Measurements from ENCODE around the gene NUMB. TPM values are rescaled to one million over a fixed set of nuclear protein-coding genes. Genes with fewer than 3 reads are reported as not detected.
A peak's percentile ranks its signal among the peaks of the same experiment; 100 is the strongest.
"Not testable (repeated sequence)": the region's sequence is repeated elsewhere in the genome, so short reads cannot be mapped to it uniquely, and the experiment has no call there.

NUMB gene
- total and polyA plus RNA-seq, 2 experiments from 2014 or later = 64.8 to 142 TPM

GRCh38 chr14:73392329-73393257 lies 65.8 kb downstream of the NUMB start:
- H3K4me2 ChIP-seq (ENCODE audit: unreplicated experiment) = no peak overlapping the region
- no peak overlapping the region for H3K4me3 ChIP-seq
- H3K36me3 ChIP-seq (ENCODE audit: low read depth) = peaks cover 21% of the 10 kb centered on the region; the same call in 1 of the 2 replicates
- peaks cover 4% of the 10 kb centered on the region; the same call in 1 of the 2 replicates for H4K20me1 ChIP-seq (ENCODE audit: insufficient read depth)
- H3K9me3 ChIP-seq (ENCODE audit: low read depth) = no peaks in the 10 kb centered on the region
- H2AFZ ChIP-seq = no peak overlapping the region
- peaks cover 20% of the 10 kb centered on the region for H3F3A ChIP-seq (ENCODE audit: insufficient read depth)
- TF ChIP-seq EZH2 (IDR thresholded peaks at IDR 0.05; ENCODE audit: insufficient read depth, poor library complexity, severe bottlenecking) (no peak), EZH2phosphoT487 (IDR thresholded peaks at IDR 0.05; ENCODE audit: insufficient read depth, low read depth) (no peak)
- WGBS, 2 experiments (ENCODE audit: low coverage in 1 of 2, low lambda C conversion rate in 2 of 2, missing lambda C conversion rate in 2 of 2) = 97 to 98% methylated on average over 4 of the region's 4 CpGs
- H3K9ac ChIP-seq = no peak overlapping the region
- no peak overlapping the region for H3K27ac ChIP-seq
- DNase-seq = peak; percentile 10
- in situ Hi-C loops (cut with MboI) = no loop called here
- peaks cover 100% of the 10 kb centered on the region for H3K79me2 ChIP-seq (ENCODE audit: insufficient read depth)
- no peaks in the 10 kb centered on the region for H3K4me1 ChIP-seq (ENCODE audit: insufficient read depth)
- no peaks in the 10 kb centered on the region; the same call in 1 of the 2 replicates for H3K9me2 ChIP-seq (ENCODE audit: insufficient read depth)
- no peaks in the 10 kb centered on the region for H3K27me3 ChIP-seq (replicated peaks; ENCODE audit: insufficient read depth)

DNA sequence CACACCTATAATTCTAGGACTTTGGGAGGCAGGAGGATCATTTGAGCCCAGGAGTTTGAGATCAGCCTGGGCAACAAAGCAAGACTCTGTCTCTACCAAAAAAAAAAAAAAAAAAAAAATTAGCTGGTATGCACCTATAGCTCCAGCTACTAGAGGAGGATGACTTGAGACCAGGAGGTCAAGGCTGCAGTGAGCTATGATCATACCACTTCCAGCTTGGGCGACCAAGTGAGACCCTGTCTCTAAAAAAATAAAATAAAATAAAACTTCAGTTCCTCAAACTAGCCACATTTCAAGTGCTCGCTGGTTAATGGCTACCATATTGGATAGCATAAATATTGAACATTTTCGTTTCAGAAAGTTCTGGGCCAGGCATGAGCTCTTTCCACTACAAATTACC lies 70.5 kb downstream of the NUMB start:
- 95 to 100% methylated on average over 2 to 3 of the region's 3 CpGs for WGBS, 2 experiments (ENCODE audit: low coverage in 1 of 2, low lambda C conversion rate in 2 of 2, missing lambda C conversion rate in 2 of 2)
- H4K20me1 ChIP-seq (ENCODE audit: insufficient read depth); H3K9me2 ChIP-seq (ENCODE audit: insufficient read depth); H3K9ac ChIP-seq; DNase-seq; H3K27ac ChIP-seq; in situ Hi-C loops (cut with MboI); H3K4me2 ChIP-seq (ENCODE audit: unreplicated experiment); H3K4me1 ChIP-seq (ENCODE audit: insufficient read depth); H2AFZ ChIP-seq; H3K27me3 ChIP-seq (replicated peaks; ENCODE audit: insufficient read depth); H3K4me3 ChIP-seq; H3K9me3 ChIP-seq (ENCODE audit: low read depth): not testable (repeated sequence)
- H3K79me2 ChIP-seq (ENCODE audit: insufficient read depth) = peaks cover 99% of the 10 kb centered on the region
- H3F3A ChIP-seq (ENCODE audit: insufficient read depth) = peaks cover 30% of the 10 kb centered on the region
- H3K36me3 ChIP-seq (ENCODE audit: low read depth) = peaks cover 28% of the 10 kb centered on the region; the same call in 1 of the 2 replicates

- H2AFZ ChIP-seq = no peak overlapping the region
- no peak overlapping the region for H3K4me3 ChIP-seq
- H4K20me1 ChIP-seq (ENCODE audit: insufficient read depth) = peaks cover 4% of the 10 kb centered on the region; the same call in 1 of the 2 replicates
- peak; percentile 41 for DNase-seq
- H3K27me3 ChIP-seq (replicated peaks; ENCODE audit: insufficient read depth) = no peaks in the 10 kb centered on the region
- no peaks in the 10 kb centered on the region; the same call in 1 of the 2 replicates for H3K9me2 ChIP-seq (ENCODE audit: insufficient read depth)
- H3K27ac ChIP-seq = no peak overlapping the region
- in situ Hi-C loops (cut with MboI) = no loop called here
- H3K9ac ChIP-seq = no peak overlapping the region
- peaks cover 99% of the 10 kb centered on the region for H3K79me2 ChIP-seq (ENCODE audit: insufficient read depth)
- H3K9me3 ChIP-seq (ENCODE audit: low read depth) = no peaks in the 10 kb centered on the region
- H3K36me3 ChIP-seq (ENCODE audit: low read depth) = peaks cover 22% of the 10 kb centered on the region; the same call in 1 of the 2 replicates
- no peak overlapping the region for H3K4me2 ChIP-seq (ENCODE audit: unreplicated experiment)
- H3F3A ChIP-seq (ENCODE audit: insufficient read depth) = peaks cover 24% of the 10 kb centered on the region; the same call in 1 of the 2 replicates
- no peak for TF ChIP-seq EZH2 (IDR thresholded peaks at IDR 0.05; ENCODE audit: insufficient read depth, poor library complexity, severe bottlenecking)
- TF ChIP-seq EZH2phosphoT487 (IDR thresholded peaks at IDR 0.05; ENCODE audit: insufficient read depth, low read depth) = no peak
- WGBS, 2 experiments (ENCODE audit: low coverage in 1 of 2, low lambda C conversion rate in 2 of 2, missing lambda C conversion rate in 2 of 2) = 67 to 68% methylated on average over 3 of the region's 3 CpGs
- no peaks in the 10 kb centered on the region for H3K4me1 ChIP-seq (ENCODE audit: insufficient read depth)
Measured at GRCh38 chr14:73386342-73386741, 72.0 kb downstream of the NUMB start.

DNA sequence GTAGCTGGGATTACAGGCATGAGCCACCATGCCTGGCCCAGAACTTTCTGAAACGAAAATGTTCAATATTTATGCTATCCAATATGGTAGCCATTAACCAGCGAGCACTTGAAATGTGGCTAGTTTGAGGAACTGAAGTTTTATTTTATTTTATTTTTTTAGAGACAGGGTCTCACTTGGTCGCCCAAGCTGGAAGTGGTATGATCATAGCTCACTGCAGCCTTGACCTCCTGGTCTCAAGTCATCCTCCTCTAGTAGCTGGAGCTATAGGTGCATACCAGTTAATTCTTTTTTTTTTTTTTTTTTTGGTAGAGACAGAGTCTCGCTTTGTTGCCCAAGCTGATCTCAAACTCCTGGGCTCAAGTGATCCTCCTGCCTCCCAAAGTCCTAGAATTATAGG lies 73.3 kb downstream of the NUMB start:
- DNase-seq; H3K4me3 ChIP-seq; H3K4me1 ChIP-seq (ENCODE audit: insufficient read depth); H3K9ac ChIP-seq; H3K9me3 ChIP-seq (ENCODE audit: low read depth); H4K20me1 ChIP-seq (ENCODE audit: insufficient read depth); H3K9me2 ChIP-seq (ENCODE audit: insufficient read depth); in situ Hi-C loops (cut with MboI); H2AFZ ChIP-seq; H3K27me3 ChIP-seq (replicated peaks; ENCODE audit: insufficient read depth); H3K27ac ChIP-seq; H3K4me2 ChIP-seq (ENCODE audit: unreplicated experiment): not testable (repeated sequence)
- H3K79me2 ChIP-seq (ENCODE audit: insufficient read depth) = peaks cover 99% of the 10 kb centered on the region
- peaks cover 18% of the 10 kb centered on the region; the same call in 1 of the 2 replicates for H3K36me3 ChIP-seq (ENCODE audit: low read depth)
- H3F3A ChIP-seq (ENCODE audit: insufficient read depth) = peaks cover 24% of the 10 kb centered on the region; the same call in 1 of the 2 replicates
- WGBS, 2 experiments (ENCODE audit: low coverage in 1 of 2, low lambda C conversion rate in 2 of 2, missing lambda C conversion rate in 2 of 2) = 95 to 98% methylated on average over 3 to 4 of the region's 4 CpGs

Measured in GM23248 (cell line).